ENCODE results near the gene WNT6.
"Not testable (repeated sequence)": the region's sequence is repeated elsewhere in the genome, so short reads cannot be mapped to it uniquely, and the experiment has no call there.

The WNT6 gene

GRCh38 chr2:218831378-218831990, 28.1 kb upstream of the WNT6 start, which contains the start of gene PRKAG3:
Gene PRKAG3 (minus strand): TSS chr2:218831803.
- DNase-seq = peak; percentile 27

GRCh38 chr2:218832081-218832480, 27.5 kb upstream of the WNT6 start:
- DNase-seq = no peak

- no peak for DNase-seq
Measured at GRCh38 chr2:218832520-218832919, 27.1 kb upstream of the WNT6 start.

DNA sequence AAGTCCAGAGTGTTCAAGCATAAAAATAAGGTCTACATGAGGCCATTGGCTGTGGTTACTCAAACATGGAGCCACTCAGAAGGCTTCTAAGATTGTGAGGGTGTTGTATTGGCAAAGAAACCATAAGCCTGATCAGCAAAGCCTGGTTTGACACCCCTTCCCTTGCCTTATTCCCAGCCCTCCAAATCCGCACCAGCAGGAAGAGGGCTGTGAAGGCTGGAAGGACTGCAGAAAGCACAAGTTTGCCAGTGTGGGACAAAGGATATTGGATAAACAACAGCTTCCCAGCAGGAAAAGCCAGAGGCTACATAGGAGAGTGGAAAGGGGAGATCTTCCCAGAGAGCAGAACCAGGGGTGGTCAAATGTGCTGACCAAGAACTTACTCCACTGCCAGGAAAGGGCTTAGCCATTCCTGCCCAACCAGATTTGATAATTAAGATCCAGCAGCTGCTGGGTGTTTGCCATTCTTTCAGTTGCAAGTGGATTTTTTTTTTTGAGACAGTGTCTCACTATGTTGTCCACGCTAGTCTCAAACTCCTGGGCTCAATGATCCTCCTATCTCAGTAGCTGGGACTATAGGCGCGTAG, 26.5 kb upstream of the WNT6 start:
- no peak for DNase-seq

GRCh38 chr2:218834685-218835084, 24.9 kb upstream of the WNT6 start:
- DNase-seq = no peak

DNA sequence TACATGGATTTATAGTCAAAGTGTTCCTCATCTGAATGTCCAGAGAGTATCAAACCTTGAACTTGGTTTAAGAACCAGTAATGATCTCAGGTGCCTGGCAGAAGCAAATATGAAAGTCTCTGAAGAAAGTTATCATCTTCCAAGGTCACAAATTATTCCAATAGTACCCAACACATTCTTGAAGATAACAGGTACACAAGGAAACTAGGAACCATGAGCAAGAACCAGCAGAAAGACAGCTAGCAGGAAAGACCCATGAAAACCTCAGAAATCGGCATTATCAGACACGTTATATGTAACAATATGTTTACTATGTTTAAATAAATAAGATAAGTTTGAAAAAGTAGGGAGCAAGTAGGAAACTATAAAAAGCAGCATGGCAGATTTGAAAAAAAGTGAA, 22.1 kb upstream of the WNT6 start:
- no peak for DNase-seq

- DNase-seq = no peak
Measured at GRCh38 chr2:218839430-218839829, 20.2 kb upstream of the WNT6 start.

DNA sequence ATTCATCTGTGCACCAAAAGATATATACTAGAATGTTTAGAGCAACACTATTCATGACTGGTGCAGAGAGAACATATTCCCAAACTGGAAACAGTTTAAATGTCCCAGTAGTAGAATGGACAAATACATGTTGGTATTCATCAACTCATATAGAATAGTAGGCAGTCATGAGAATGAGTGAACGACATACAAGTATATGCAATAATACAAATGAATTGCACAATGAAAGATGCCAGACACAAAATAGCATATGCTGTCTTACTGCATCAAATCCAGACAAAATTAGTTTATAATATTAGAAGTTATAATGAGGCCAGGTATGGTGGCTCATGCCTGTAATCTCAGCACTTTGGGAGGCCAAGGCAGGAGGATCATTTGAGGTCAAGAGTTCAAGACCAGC, 19.7 kb upstream of the WNT6 start:
- no peak for DNase-seq

- not testable (repeated sequence) for DNase-seq
Measured at GRCh38 chr2:218844334-218844733, 15.3 kb upstream of the WNT6 start.

DNA sequence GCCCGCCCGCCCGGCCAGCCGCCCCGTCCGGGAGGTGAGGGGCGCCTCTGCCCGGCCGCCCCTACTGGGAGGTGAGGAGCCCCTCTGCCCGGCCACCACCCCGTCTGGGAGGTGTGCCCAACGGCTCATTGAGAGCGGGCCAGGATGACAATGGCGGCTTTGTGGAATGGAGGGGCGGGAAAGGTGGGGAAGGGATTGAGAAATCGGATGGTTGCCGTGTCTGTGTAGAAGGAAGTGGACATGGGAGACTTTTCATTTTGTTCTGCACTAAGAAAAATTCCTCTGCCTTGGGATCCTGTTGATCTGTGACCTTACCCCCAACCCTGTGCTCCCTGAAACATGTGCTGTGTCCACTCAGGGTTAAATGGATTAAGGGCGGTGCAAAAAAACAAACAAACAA, 12.6 kb upstream of the WNT6 start:
- DNase-seq = not testable (repeated sequence)

DNA sequence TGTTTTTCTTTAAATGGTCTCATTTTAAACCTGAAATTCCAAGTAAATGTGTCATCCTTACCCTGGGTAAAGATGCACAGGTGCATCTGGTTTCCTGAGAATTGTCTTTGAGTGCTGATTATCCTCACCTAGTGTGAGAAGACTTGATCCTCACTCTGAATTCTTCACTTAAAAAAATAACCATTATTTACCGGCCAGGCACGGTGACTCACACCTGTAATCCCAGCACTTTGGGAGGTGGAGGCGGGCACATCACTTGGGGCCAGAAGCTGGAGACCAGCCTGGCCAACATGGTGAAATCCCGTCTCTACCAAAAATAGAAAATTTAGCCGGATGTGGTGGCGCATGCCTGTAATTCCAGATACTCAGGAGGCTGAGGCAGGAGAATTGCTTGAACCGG, 9.9 kb upstream of the WNT6 start:
- no peak for DNase-seq

GRCh38 chr2:218850796-218851195, 8.8 kb upstream of the WNT6 start:
- no peak for DNase-seq

GRCh38 chr2:218851286-218851685, 8.3 kb upstream of the WNT6 start:
- DNase-seq = no peak

GRCh38 chr2:218852911-218853667, 6.5 kb upstream of the WNT6 start:
- DNase-seq = peak; percentile 86

GRCh38 chr2:218853766-218854165, 5.8 kb upstream of the WNT6 start:
- DNase-seq = no peak

DNA sequence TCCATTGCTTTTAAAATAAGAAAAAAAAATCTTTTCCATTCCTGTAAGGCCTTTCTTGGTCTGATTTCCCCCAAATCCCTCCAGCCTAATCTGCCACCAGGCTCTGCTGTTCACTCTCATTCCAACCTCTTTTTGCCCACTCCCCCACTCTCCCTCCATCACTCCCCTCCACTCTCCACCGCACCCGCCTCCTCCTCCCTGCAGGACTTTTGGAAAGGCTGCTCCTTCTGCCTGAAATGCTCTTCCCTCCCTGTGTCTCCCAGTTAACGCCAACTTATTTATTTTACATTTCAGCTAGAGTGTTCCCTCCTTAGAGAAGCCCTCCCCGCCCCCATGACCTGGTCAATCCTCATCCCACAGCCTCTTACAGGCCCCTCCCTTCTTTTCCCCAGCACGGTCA, 4.7 kb upstream of the WNT6 start:
- DNase-seq = no peak

- DNase-seq = no peak
Measured at GRCh38 chr2:218855305-218856166, 4.1 kb upstream of the WNT6 start.

DNA sequence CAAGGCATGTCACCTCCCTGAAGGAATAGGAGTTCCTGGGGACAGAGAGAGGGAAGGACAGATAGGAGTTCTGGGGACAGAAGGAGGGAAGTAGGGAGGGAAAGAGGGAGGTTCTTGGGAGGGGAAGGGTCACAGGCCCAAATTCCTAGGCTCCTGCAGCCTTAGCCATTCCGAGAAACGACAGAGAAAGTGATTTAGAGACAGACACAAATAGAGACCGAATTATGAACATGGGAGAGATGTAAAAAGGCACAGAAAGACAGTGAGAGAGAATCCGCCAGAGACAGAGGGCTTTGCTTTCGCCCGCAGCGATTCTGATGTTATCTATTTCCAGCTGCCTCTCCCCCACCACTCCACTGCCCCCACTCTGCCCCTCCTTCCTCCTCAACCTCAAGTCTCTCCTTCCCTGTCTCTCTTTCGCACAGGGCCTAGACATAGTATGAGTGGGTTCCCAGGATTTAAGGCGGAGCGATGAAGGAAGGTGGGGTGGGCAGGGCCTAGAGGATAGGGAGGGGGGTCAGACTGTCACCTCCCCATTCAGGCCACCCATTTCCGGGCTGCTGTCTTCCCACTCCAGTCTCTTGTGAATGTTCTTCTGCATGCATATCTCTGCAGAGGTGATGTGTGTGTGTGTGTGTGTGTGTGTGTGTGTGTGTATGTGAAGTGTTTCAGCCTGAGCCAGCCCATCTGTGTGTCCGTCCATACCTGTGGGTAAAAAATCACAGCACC, 3.3 kb upstream of the WNT6 start:
- no peak for DNase-seq

DNA sequence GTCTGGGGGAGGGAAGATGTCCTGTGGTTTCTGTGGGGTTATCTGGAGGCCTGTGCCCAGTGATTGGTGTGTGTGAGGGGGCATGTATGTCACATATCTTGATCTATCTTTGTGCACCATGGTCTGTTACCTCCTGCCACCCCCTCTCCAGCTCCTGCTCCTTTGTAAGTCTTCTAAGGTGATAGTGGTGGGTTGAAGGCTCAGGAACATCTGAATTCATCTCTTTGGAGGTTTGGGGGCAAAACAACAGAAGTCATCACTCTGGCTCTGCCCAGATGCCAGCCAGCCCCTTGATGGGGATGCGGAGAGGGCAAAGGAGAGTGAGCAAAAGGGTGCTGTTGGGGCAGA, 2.7 kb upstream of the WNT6 start:
- no peak for DNase-seq

DNA sequence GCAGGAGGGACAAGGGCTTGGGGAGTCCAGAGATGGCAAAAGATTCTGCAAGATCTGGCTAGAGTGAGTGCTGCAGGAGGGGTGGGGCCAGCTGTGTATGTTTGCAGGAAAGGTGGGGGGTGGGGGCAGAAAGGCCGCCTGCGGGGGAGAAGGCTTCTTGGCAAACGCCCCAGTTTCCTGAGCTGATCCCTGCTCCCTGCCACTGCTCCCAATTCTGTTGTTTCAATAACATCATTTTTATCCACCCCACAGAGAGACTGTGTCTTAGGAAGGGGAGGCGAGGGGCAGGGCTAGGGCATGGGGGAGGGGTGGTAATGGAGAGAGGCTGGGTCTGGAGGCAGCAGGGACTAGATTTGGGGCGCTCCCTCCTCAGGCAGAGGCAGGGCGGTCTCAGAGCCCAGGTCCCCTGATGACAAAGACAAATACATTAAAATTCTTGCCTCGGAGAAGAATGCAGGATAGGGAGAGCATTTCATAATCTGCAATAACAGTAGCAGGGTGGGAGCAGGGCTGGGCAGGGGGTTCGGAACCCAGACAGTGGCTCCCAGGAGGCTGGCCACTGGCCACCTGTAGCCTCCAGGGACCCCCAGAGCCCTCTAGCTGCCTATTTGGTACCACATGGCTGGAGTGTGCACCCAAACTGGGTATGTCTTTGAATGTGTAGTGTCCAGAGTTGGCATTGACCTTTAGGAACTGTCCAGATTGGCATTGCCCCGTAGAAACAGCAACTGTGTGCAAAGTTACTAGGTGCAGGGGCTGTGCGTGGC, 2.1 kb upstream of the WNT6 start:
- no peak for DNase-seq

DNA sequence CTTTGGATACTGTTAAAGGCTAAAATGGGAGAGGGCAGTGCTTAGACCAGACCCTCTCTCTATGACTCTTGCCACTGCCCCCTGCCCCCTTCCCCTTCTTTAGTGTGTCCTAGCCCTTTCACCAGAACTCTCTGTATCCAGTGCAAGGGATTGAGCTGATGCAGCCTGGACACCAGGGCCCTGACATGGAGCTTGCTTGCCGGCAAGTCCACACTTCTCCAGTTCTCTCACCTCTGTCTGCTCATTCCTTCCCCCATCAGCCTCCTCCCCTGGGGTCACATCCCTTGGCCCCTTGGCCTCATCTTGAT, 1.5 kb upstream of the WNT6 start:
- no peak for DNase-seq

Data from NCI-H82 (cell line).